Lower lobe of right lung (tissue), 2 donors: ENCODE measurements around the gene NEUROG1. TPM values are rescaled to one million over a fixed set of nuclear protein-coding genes. Genes with fewer than 3 reads are reported as not detected.

ENCODE experiments used
- ATAC-seq, 2 donors: fragments of 200-7000 bp; cut with Tn5 transposase; one replicate each; pipeline ENCODE4 v1.9.1; 2020 to 2022; ENCODE audit warnings: mild to moderate bottlenecking in 2 of 2, moderate library complexity in 2 of 2
- DNase-seq: peaks from one replicate; pipeline ENCODE4 v3.0.0-alpha.2; 2020
- H3K27ac ChIP-seq: fragments of 200-600 bp; one replicate; pipeline ENCODE4 v1.8.0; 2022
- H3K27me3 ChIP-seq: fragments of 200-600 bp; one replicate; pipeline ENCODE4 v1.8.0; 2022; ENCODE audit warnings: low read depth
- H3K36me3 ChIP-seq: fragments of 200-600 bp; one replicate; pipeline ENCODE4 v1.8.0; 2022; ENCODE audit warnings: mild to moderate bottlenecking
- H3K4me1 ChIP-seq: fragments of 200-600 bp; one replicate; pipeline ENCODE4 v1.8.0; 2022
- H3K4me3 ChIP-seq: fragments of 200-600 bp; one replicate; pipeline ENCODE4 v1.8.0; 2022; ENCODE audit warnings: mild to moderate bottlenecking
- H3K9me3 ChIP-seq: fragments of 200-600 bp; one replicate; pipeline ENCODE4 v1.8.0; 2022
- CTCF ChIP-seq: fragments of 200-600 bp; IDR thresholded peaks from one replicate; pipeline ENCODE4 v1.8.0; 2022; ENCODE audit warnings: antibody characterized with exemption, mild to moderate bottlenecking
- intact Hi-C: fragments of 100-400 bp; cut with DNase I; formaldehyde crosslinking; loops from one replicate; pipeline ENCODE4 v1.11.0; 2022
- total RNA-seq: library from RNA; stranded (reverse); fragmentation: NEBNext Ultra II Directional; extraction: Animal tissue kit (Norgen Biotek cat#: 25700); gene quantifications from one replicate; pipeline ENCODE4 v1.2.1, GENCODE V29; 2021
- donor health status: DM: no; HTN: yes; CAD: no; lungs with severe emphysema.

The NEUROG1 gene
- total RNA-seq, 1 donor from 2014 or later, result not detected

- Histone ChIP-seq H3K4me1 (peaks cover 50% of the 10 kb centered on the region), H3K27me3 (peaks cover 57% of the 10 kb centered on the region)
These were observed 43.5 kb downstream of the NEUROG1 start for GRCh38 chr5:135492319-135492626.

GRCh38 chr5:135491552-135492318 lies 44.0 kb downstream of the NEUROG1 start:
- ATAC-seq (peak; percentile 85 to 89), DNase-seq (peak; percentile 60)
- no peak for TF ChIP-seq CTCF
- Histone ChIP-seq H3K4me1 (peaks cover 50% of the 10 kb centered on the region), H3K27ac (no peak overlapping the region), H3K9me3 (no peaks in the 10 kb centered on the region), H3K27me3 (peaks cover 62% of the 10 kb centered on the region), H3K36me3 (no peaks in the 10 kb centered on the region), H3K4me3 (no peak overlapping the region)
- intact Hi-C loops, result no loop called here

More at GRCh38 chr5:135492319-135492626, 43.5 kb downstream of the NEUROG1 start:
- ATAC-seq (peak; percentile 59 to 61), DNase-seq (no peak)
- Histone ChIP-seq H3K27ac (no peak overlapping the region), H3K9me3 (no peaks in the 10 kb centered on the region), H3K36me3 (no peaks in the 10 kb centered on the region), H3K4me3 (no peak overlapping the region)
- intact Hi-C loops, result no loop called here
- TF ChIP-seq CTCF, result no peak

- DNase-seq, result no peak
- Histone ChIP-seq H3K4me3 (no peak overlapping the region), H3K4me1 (peaks cover 50% of the 10 kb centered on the region), H3K9me3 (no peaks in the 10 kb centered on the region), H3K27ac (no peak overlapping the region), H3K27me3 (peaks cover 68% of the 10 kb centered on the region), H3K36me3 (no peaks in the 10 kb centered on the region)
- intact Hi-C loops, result no loop called here
- ATAC-seq, result no peak
- no peak for TF ChIP-seq CTCF
These were observed 44.7 kb downstream of the NEUROG1 start for GRCh38 chr5:135491038-135491551.

- H3K4me1 ChIP-seq, result peaks cover 50% of the 10 kb centered on the region
- H3K27me3 ChIP-seq, result peaks cover 74% of the 10 kb centered on the region
- TF ChIP-seq CTCF, result no peak
- intact Hi-C loops, result no loop called here
- no peak overlapping the region for H3K27ac ChIP-seq
- H3K36me3 ChIP-seq, result no peaks in the 10 kb centered on the region
- ATAC-seq (no peak), DNase-seq (no peak)
- no peaks in the 10 kb centered on the region for H3K9me3 ChIP-seq
- peak overlapping the region; percentile 15 for H3K4me3 ChIP-seq
These were observed 45.3 kb downstream of the NEUROG1 start for GRCh38 chr5:135490245-135491037.

- no peak for ATAC-seq
- no peak for TF ChIP-seq CTCF
- intact Hi-C loops, result no loop called here
- no peak for DNase-seq
- Histone ChIP-seq H3K36me3 (no peaks in the 10 kb centered on the region), H3K27ac (no peak overlapping the region), H3K4me1 (peaks cover 50% of the 10 kb centered on the region), H3K9me3 (no peaks in the 10 kb centered on the region), H3K27me3 (peaks cover 71% of the 10 kb centered on the region), H3K4me3 (peak overlapping the region; percentile 39)
These were observed 46.1 kb downstream of the NEUROG1 start for GRCh38 chr5:135489466-135490244.
